ENCODE results near the gene RRP12. TPM values are rescaled to one million over a fixed set of nuclear protein-coding genes. Genes with fewer than 3 reads are reported as not detected.

The RRP12 gene
- polyA plus RNA-seq, 12 donors, result 11.5 to 28.0 (median 18.4) TPM; not detected in 1

DNA sequence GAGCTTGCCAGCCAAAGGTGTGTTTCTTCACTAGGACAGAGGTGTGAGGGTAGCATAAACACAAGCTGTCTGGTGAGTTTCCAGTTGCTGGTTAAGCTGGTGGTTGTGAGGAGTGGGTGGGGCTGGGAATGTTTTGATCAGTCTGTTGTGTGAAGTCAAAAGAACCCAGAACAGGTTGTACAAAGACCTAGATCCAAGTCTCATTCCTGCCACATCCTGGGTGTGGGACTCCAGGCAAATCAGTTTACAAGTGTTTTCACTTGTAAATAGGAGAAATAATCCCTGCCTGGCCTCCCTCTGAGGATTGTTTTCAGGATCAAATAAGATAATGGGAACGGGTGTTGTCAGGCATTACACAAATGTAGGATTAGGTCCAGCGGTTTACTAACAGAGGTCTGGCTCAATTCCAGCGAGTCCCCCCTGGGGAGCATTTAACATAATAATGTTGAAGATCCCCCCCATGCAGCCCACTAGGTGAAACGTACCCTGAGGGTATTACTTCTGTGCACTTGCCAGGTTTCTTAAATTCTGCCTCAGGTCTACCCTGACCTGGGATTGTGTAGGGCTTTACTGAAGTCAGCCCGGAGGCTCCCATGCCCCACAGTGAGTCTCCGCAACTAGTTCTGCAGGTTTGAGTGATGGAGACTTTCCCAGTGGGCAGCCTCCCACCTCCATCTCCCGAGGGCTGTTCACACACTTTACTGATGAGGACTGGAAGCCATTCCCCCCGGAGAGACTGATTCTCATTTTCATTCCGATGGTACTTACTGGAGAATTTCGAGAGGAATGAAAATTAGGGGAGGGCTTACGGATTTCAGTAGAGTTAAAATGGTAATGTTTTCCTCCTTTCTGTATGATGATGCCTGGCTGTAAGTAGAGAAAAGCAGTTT is 64.0 kb downstream of the RRP12 start:
- no peak for DNase-seq

DNA sequence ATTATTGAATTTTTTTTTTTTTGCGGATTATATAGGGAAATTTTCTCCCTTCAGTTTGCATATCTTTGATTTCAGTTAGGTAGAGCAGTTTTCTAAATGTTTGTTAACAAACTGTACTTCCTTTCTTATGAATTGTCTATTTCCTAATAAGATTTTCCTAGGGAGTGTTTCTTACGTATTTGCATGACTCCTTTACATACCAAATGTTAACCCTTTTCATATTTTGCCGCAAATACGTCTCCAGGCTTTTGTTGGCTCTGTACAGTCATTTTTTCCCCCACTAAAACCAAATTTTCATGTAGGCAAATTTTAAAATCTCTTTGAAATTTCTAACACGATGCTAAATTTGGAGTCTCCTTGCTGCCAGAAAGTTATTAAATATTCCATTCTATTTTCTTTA is 64.7 kb downstream of the RRP12 start:
- no peak for DNase-seq

DNA sequence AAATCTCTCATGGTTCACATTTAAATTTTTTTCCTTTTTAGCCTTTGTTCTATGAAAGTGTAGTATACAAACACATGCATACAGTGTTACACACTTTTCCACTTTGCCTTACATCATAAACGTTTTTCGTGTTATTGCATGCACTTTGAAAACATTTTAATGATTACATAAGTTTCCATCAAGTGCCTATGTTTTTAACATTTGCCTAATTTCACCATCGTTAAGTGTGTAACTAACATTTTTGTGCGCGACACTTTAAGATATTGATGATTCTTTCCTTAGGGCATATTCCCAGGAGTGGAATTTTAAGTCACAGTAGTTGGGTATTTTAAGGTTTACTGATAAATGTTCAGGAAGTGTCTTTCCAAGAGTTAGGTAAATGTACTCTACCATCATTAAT is 65.1 kb downstream of the RRP12 start:
- DNase-seq, result no peak

DNA sequence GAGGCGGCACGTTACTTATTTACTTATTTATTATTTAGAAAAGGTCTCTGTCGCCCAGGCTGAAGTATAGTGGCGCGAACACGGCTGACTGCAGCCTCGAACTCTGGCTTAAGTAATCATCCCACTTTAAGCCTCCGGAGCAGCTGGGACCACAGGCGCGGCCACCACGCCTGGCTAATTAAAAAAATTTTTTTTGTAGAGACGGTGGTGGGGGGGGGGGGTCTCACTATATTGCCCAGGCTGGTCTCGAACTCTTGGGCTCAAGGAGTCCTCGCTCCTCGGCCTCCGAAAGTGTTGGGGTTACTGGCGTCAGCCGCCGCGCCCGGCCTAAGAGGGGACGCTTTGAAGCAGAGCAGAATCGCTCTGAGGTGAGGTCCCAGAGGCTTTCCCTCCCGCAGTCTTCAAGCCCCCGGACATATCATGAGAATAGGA is 65.9 kb downstream of the RRP12 start:
- DNase-seq, result no peak

DNA sequence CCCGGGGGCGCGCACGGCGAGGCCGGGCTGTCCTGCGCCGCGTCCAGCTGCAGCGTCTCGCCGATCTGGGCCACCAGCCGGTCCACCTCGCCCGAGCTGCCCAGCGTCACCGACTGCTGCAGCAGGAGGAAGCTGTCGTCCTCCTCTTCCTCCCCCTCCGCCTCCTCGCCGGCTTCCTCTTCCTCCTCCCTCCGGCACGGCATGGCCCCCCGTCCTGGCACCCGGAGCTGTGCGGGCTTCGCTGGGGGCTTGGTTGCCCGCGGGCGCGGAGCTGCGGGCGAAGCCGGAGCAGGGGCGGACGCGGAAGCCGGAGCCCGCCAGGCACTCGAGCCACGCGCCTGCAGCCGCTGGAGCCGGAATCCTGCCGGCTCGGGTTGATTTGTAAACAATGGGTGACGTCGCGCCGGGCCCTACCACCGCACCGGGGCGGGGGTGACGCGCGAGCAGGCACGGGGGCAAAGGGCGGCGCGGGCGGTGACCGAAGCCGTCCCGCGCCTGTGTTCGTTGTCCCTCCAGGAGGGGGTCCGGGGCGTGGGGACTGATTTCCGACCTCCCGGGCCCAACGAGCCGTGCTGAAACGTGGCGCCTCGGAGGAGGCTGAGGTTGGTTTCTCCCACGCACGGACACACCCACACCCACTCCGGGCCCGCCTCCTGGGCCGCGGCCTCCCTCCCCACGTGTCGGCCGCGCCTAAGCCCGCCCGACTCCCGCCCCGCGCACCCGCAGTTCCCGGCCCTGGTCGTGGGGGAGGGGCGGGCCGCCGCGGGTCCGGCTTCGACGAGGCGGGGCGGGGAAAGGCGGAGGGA is 66.6 kb downstream of the RRP12 start, which contains the start of gene FRAT2:
TSS of gene FRAT2 (minus strand) at position 360 of the 806 bp plus-strand sequence. CDS start at position 203, 157 bp downstream.
- peak; percentile 94 for DNase-seq

DNA sequence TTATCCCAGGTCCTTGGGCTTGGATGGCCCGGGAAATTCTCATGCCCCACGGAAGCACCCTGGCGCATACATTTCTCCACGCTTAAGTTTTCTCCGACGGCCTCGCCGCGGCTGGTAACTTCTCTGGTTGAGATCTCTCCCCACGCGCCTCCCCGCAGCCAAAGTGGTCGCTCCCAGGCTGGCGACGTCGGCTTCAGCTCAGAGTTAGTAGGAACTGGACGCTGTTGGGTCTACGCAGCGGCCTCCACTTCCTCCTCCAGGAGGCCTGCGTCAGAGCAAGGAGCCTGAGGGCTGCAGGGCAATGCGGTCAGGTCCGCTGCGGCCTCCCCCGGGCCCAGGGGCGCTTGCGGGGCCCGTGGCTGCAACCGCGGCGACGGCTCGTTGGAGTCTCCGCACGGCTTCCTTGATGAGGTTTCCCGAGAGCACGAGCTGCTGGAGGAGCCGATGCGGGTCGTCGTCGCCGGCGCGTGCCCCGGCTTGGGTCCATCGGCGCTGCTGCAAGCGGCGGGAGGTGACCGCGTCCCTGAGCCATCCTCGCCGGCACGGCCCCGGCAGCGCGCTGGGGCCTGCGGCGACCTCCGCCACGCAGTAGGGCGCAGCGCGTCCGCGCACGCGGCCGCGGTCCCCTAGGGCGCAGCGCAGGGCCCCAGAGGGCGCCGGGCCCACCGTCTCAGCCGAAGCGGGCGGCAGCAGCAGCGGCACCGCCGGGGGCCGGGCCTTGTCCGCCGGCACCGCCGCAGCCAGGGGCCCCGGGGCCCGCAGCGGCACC is 67.4 kb downstream of the RRP12 start:
- no peak for DNase-seq

DNA sequence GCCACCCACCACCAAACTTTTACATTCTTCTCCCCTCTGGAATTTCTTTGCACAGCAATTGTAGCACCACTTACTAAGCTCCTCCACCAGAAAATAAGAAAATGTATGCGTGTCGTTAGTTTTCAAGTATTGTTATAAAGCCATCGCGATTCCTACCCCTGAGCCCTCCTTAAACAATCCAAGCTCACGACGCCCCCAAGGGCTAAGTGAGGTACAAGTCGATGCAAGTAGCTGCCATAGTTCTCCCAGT is 67.9 kb downstream of the RRP12 start:
- DNase-seq, result no peak

DNA sequence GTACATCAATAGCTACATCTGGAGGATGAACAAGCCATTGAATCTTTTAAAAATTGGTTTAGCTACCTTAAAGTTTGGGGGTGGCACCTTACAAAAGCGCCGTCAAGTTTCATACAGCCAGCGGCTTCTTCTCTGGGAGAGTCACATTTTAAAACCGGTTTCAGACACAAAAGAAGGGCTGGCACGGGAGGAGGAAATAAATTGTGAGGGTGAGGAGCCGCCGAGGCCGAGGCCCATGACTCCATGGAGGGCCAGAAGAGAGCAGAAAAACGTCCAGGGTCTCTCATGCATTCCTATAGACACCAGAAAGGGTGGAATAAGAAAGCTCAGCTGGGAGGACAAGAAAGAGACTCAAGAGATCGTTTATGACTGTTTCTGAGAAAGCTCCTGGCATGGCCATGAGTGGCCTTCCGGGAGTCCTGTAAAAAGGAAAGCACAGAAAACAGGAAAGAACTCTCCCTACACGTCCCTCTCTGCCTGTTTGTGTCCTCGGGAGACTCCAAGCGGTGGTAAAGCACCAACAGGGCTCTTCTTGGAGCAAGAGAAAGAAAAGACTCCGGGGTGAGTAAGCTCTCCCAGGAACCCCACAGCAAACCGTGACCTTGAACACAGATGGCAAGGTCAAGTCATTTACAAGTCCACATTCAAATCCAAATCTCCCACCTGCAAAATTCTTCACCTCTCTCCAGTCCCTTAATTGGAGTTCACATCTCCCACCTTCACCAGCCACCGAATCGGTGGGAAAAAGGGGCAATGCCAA is 68.4 kb downstream of the RRP12 start:
- no peak for DNase-seq

DNA sequence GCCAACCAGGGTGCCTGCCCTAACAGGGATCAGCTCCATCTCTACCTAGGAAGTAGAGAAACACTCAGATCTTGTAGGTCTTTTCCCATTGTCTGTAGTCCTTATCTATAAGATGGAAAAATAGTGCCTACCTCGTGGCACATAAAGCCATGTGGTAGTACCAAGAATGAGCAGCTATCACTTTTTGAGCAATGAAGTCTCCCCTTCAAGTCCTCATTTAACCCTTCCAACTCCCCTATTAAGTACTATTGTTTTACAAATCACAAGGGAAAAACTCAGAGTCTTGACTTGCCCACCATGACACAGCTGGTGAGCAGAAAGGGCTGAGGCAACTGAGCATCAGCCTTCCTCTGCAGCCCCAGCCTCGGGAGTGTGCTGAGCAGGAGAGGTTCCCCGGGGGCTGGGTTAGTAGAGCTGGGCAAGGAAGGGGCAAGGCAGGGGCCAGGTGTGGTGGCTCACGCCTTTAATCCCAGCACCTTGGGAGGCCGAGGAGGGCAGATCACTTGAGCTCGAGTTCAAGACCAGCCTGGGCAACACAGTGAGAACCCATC is 69.9 kb downstream of the RRP12 start:
- DNase-seq, result no peak

DNA sequence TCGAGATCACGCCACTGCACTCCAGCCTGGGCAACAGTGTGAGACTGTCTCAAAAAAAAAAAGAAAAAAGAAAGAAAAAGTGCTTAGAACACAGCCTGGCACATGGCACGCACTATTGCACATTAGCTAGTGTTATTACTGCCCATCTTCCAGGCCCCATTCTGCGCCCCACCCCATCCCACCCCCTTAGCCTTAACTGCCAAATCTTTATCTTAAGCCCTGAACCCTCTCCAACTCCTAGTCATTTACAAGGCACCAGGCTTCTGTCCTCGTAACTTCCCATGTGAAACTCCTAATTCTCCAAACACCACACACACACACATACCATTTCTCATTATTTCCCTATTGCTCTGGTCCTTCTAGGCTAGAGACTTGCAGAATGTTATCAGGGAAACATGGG is 71.4 kb downstream of the RRP12 start:
- DNase-seq, result no peak

DNA sequence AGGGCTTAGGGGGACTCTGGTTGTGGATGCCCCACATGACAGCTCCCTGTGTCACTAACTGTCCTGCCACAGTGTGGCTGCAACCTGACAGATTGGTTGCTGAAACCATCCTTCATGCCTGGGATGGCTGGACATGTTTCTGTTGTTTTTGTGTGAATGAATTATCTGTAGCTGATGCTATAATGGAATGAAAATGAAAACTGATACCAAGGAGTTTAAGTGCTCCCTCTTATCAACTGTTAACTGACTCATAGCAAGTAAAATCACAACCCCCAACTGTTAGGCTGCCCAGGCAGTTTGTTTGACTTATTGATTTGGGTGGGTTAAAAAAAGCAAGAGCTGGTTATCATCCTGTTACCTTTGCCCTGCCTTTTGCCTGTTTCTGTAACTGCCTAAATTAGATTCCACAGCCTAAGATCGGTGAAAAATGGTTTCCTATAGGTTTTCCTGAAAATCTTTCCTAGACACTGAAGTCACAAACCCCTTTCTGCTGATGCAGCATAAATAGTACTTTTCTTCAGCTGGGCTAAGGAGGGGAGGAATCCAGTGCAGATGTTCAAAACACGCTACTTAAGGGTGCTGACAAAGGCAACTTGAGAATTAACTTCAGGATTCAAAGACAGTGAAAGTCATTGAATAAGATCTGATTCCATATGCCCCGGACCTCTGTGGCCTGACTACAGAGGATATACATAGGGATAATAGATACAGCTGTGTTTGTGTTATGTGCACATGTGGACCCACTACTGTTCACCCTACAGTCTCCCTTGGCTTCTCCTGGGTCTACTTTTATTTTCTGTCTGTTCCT is 72.3 kb downstream of the RRP12 start:
- no peak for DNase-seq

DNA sequence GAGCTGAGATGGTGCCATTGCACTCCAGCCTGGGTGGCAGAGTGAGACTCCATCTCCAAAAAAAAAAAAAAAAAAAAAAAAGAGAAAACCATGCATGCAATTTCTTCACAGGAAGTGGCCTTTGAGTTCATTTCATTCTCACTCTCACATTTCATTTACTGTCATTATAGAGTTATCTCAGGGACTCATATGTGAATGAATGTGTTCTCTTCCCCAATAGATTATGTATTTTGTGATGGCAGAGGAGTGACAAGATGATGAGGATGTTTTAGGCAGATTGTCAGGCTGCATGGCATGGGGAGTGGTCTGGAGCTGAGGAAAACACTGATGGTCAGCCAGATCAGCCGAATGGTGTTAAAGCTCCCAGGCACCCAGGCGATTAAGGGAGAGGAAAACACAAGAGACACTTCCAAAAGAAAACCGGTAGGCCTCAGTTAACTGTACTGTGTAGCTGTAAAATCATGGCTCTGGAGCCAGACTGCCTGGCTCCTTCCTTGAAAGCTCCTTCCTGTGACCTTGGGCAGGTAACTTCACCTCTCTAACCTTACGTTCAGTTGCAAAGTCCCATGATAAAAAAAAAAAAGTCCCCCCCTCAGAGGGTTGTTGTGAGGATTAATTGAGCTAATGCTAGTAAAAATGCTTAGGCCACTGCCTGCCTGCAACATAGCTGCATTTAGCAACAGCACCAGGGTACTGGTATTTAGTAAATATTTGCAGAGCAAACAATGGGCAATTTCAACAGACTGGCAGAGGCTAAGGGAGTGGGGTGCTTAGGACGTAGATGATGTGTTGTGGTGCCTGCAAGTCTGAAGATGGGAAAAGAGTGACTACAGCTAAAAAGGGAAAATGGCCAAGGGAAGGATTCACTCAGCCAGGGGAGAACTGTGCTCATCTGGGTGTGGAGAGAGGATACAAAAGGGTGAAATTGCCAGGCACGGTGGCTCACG is 73.5 kb downstream of the RRP12 start:
- no peak for DNase-seq

DNA sequence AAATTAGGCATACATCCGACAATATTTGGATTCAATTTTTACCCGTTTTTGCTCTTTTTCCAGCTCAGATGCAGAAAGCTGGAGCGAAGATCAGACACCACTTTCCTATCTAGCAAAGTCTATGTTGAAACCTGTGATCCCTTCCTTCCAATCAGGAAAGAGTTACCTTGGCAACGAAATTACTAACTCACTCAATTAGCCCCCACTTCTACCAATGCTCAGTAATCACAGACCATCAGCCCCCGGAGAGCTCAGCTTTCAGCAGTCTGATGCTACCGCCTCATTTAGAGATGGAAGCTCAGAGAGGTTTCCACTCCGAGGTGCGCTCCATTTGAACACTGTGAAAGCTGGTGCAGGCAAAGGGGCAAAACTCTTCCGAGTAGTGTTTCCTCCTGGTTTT is 75.4 kb downstream of the RRP12 start:
- DNase-seq, result no peak

DNA sequence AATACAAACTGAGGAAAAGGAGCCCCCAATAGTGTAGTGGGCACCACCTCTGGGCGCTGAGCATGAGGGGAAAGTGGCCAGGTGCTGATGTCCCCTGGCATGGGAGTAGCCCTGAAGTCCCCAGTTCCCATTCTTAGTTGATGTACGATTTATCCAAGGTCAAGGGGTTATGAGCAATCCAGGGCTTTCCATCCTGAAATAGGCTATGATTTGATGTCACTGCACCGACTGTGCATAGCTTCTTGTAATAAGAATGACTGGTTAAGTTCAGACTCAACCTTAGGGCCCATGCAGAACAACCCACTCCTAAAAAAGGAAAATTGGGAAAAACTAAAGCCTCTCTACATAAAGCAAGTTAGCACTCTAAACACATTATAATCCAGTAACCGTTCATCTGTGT is 77.6 kb downstream of the RRP12 start:
- no peak for DNase-seq

DNA sequence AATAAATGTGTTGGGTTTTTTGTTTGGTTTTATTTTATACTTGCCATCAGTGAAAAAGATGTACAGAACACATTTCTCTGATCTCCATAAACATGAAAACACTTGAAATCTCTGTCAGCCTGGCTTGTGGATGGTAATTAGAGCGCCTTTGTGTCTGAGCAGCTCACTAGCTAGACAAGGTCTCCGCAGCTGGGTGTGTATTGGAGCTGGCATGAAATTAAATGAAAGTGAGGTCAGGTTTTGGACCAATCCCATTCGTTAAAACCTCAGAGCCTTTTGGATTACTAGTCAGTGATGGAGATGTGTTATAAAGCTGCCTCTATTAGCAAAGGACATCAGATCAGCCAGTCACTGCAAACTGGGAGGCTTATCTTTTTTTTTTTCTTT is 79.3 kb downstream of the RRP12 start:
- DNase-seq, result no peak

DNA sequence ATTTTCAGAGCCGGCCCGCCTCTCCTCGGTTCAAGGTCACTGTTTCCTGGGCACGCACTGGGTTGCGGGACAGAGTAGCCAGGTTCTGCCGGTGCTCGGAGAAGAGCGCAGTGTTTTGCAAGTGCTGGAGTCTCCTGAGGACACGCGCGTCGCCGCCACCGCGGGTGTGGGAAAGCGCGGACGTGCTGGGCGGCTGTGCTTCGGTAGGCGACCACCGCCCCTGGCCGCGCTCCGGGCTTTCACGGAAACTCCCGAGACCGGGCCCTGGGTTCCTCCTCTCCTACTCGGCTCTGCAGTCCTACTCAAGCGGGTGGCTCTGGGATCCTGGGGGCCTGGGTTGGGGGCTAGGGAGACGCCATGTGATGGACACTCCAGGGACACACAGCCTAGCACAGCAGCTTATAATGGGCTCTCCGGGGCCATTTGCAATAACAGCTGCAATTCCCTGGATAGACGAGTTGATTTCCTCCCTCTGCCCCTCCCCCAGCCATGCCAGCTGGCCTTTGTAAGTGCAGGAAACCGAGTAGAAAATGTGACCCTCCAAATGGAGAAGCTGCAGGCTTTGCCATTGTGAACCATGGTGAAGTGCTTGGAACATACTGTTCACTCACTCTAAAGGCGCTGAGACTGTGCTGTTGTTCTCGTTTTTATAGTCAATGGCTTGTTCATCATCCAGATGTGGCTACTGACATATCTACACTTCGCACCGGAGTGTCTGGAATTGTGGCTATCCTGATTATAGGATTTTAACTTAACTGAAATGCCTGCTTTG is 79.9 kb downstream of the RRP12 start:
- no peak for DNase-seq

DNA sequence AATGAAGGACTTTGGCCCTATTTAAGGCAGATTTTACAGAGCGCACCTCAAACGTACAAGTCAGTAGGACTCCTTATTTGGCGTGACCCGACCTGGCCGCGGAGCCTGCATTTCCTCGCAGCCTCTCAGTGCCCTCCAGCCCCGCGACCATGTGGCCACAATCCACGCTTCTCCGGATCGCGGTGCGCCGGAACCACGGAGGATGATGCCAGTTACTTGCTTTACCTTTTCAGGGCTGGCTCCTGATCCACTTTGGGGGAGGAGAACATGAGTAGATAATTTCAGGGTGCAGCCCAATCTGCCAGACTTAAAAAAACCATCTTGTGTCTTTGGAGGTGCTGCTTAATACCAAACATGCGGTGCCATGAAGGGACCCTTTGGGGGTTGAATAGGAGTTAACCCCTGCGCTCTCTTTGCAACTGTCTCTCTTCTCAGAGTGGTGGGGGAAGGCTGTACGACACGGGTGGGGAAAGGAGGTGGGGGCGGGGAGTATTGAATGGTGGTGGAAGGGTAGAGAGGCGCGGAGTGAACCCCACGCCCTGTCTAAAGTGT is 80.6 kb downstream of the RRP12 start:
- DNase-seq, result no peak
